ENCODE data around the gene UBE2K. TPM values are rescaled to one million over a fixed set of nuclear protein-coding genes. Genes with fewer than 3 reads are reported as not detected.

UBE2K gene
- total and polyA plus RNA-seq, 8 donors: 7.0 to 187 (median 38.4) TPM

- Histone ChIP-seq H3K27ac (no peak overlapping the region), H3K9me3 (no peaks in the 10 kb centered on the region), H3K4me1 (no peaks in the 10 kb centered on the region), H3K4me3 (no peak overlapping the region), H3K36me3 (no peaks in the 10 kb centered on the region), H3K27me3 (no peaks in the 10 kb centered on the region)
- no peak for DNase-seq
- TF ChIP-seq EP300 (IDR thresholded peaks at IDR 0.05): no peak
- TF ChIP-seq POLR2A (IDR thresholded peaks at IDR 0.05): no peak
- no peak for TF ChIP-seq POLR2AphosphoS5 (IDR thresholded peaks at IDR 0.05)
- no peak for TF ChIP-seq CTCF (IDR thresholded peaks at IDR 0.05)
- 80 to 91% (median 87%) methylated on average over 6 of the region's 6 CpGs for WGBS, 5 donors
- intact Hi-C loops (cut with DNase I; ENCODE audit: low total_unique reads): no loop called here
Observed at GRCh38 chr4:39657465-39657864, 40.5 kb upstream of the UBE2K start.

- intact Hi-C loops (cut with DNase I; ENCODE audit: low total_unique reads): no loop called here
- H3K4me3 ChIP-seq: no peak overlapping the region
- H3K9me3 ChIP-seq: no peaks in the 10 kb centered on the region
- TF ChIP-seq CTCF (IDR thresholded peaks at IDR 0.05) (peak in 2 of 7 experiments; percentile 20 to 41), POLR2A (IDR thresholded peaks at IDR 0.05) (no peak), EP300 (IDR thresholded peaks at IDR 0.05) (no peak), POLR2AphosphoS5 (IDR thresholded peaks at IDR 0.05) (no peak)
- no peaks in the 10 kb centered on the region for H3K4me1 ChIP-seq
- 58 to 81% (median 66%) methylated on average over 3 of the region's 3 CpGs for WGBS, 5 donors
- no peak overlapping the region for H3K27ac ChIP-seq
- no peak for DNase-seq
- no peaks in the 10 kb centered on the region for H3K36me3 ChIP-seq
- no peaks in the 10 kb centered on the region for H3K27me3 ChIP-seq
Observed at GRCh38 chr4:39658756-39659155, 39.2 kb upstream of the UBE2K start.

GRCh38 chr4:39660045-39660444 lies 37.9 kb upstream of the UBE2K start:
- Histone ChIP-seq H3K4me3 (no peak overlapping the region), H3K4me1 (no peaks in the 10 kb centered on the region), H3K9me3 (no peaks in the 10 kb centered on the region), H3K27me3 (no peaks in the 10 kb centered on the region), H3K36me3 (no peaks in the 10 kb centered on the region), H3K27ac (no peak overlapping the region)
- intact Hi-C loops (cut with DNase I; ENCODE audit: low total_unique reads): loop anchor here (10.0 kb wide), 1 partner anchor 185 kb away; no protein-coding TSS in a partner anchor
- 87 to 94% (median 92%) methylated on average over 6 of the region's 6 CpGs for WGBS, 5 donors
- DNase-seq: no peak
- TF ChIP-seq CTCF (IDR thresholded peaks at IDR 0.05) (no peak), EP300 (IDR thresholded peaks at IDR 0.05) (no peak), POLR2A (IDR thresholded peaks at IDR 0.05) (no peak), POLR2AphosphoS5 (IDR thresholded peaks at IDR 0.05) (no peak)

- intact Hi-C loops (cut with DNase I; ENCODE audit: low total_unique reads): loop anchor here (10.0 kb wide), 1 partner anchor 186 kb away; no protein-coding TSS in a partner anchor
- Histone ChIP-seq H3K9me3 (no peaks in the 10 kb centered on the region), H3K36me3 (no peaks in the 10 kb centered on the region), H3K4me1 (no peaks in the 10 kb centered on the region), H3K27ac (no peak overlapping the region), H3K27me3 (no peaks in the 10 kb centered on the region), H3K4me3 (no peak overlapping the region)
- no peak for DNase-seq
- TF ChIP-seq CTCF (IDR thresholded peaks at IDR 0.05) (no peak), EP300 (IDR thresholded peaks at IDR 0.05) (no peak), POLR2A (IDR thresholded peaks at IDR 0.05) (no peak), POLR2AphosphoS5 (IDR thresholded peaks at IDR 0.05) (no peak)
- 94 to 98% (median 96%) methylated on average over 6 of the region's 6 CpGs for WGBS, 5 donors
Observed at GRCh38 chr4:39660757-39661156, 37.2 kb upstream of the UBE2K start.

Measured in stomach (tissue), 9 donors.